ENCODE measurements around the gene BCLAF1. TPM values are rescaled to one million over a fixed set of nuclear protein-coding genes. Genes with fewer than 3 reads are reported as not detected.

Gene BCLAF1
- total and polyA plus RNA-seq, 2 experiments from 2014 or later: 133 to 151 TPM

- TF ChIP-seq, protein P1, sequence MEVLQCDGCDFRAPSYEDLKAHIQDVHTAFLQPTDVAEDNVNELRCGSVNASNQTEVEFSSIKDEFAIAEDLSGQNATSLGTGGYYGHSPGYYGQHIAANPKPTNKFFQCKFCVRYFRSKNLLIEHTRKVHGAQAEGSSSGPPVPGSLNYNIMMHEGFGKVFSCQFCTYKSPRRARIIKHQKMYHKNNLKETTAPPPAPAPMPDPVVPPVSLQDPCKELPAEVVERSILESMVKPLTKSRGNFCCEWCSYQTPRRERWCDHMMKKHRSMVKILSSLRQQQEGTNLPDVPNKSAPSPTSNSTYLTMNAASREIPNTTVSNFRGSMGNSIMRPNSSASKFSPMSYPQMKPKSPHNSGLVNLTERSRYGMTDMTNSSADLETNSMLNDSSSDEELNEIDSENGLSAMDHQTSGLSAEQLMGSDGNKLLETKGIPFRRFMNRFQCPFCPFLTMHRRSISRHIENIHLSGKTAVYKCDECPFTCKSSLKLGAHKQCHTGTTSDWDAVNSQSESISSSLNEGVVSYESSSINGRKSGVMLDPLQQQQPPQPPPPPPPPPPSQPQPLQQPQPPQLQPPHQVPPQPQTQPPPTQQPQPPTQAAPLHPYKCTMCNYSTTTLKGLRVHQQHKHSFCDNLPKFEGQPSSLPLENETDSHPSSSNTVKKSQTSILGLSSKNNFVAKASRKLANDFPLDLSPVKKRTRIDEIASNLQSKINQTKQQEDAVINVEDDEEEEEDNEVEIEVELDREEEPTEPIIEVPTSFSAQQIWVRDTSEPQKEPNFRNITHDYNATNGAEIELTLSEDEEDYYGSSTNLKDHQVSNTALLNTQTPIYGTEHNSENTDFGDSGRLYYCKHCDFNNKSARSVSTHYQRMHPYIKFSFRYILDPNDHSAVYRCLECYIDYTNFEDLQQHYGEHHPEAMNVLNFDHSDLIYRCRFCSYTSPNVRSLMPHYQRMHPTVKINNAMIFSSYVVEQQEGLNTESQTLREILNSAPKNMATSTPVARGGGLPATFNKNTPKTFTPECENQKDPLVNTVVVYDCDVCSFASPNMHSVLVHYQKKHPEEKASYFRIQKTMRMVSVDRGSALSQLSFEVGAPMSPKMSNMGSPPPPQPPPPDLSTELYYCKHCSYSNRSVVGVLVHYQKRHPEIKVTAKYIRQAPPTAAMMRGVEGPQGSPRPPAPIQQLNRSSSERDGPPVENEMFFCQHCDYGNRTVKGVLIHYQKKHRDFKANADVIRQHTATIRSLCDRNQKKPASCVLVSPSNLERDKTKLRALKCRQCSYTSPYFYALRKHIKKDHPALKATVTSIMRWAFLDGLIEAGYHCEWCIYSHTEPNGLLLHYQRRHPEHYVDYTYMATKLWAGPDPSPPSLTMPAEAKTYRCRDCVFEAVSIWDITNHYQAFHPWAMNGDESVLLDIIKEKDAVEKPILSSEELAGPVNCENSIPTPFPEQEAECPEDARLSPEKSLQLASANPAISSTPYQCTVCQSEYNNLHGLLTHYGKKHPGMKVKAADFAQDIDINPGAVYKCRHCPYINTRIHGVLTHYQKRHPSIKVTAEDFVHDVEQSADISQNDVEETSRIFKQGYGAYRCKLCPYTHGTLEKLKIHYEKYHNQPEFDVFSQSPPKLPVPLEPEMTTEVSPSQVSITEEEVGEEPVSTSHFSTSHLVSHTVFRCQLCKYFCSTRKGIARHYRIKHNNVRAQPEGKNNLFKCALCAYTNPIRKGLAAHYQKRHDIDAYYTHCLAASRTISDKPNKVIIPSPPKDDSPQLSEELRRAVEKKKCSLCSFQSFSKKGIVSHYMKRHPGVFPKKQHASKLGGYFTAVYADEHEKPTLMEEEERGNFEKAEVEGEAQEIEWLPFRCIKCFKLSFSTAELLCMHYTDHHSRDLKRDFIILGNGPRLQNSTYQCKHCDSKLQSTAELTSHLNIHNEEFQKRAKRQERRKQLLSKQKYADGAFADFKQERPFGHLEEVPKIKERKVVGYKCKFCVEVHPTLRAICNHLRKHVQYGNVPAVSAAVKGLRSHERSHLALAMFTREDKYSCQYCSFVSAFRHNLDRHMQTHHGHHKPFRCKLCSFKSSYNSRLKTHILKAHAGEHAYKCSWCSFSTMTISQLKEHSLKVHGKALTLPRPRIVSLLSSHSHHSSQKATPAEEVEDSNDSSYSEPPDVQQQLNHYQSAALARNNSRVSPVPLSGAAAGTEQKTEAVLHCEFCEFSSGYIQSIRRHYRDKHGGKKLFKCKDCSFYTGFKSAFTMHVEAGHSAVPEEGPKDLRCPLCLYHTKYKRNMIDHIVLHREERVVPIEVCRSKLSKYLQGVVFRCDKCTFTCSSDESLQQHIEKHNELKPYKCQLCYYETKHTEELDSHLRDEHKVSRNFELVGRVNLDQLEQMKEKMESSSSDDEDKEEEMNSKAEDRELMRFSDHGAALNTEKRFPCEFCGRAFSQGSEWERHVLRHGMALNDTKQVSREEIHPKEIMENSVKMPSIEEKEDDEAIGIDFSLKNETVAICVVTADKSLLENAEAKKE (CRISPR knock-in tag; IDR thresholded peaks at IDR 0.05): no peak
Measured at GRCh38 chr6:136244061-136244616, 45.5 kb downstream of the BCLAF1 start (continued).

DNA sequence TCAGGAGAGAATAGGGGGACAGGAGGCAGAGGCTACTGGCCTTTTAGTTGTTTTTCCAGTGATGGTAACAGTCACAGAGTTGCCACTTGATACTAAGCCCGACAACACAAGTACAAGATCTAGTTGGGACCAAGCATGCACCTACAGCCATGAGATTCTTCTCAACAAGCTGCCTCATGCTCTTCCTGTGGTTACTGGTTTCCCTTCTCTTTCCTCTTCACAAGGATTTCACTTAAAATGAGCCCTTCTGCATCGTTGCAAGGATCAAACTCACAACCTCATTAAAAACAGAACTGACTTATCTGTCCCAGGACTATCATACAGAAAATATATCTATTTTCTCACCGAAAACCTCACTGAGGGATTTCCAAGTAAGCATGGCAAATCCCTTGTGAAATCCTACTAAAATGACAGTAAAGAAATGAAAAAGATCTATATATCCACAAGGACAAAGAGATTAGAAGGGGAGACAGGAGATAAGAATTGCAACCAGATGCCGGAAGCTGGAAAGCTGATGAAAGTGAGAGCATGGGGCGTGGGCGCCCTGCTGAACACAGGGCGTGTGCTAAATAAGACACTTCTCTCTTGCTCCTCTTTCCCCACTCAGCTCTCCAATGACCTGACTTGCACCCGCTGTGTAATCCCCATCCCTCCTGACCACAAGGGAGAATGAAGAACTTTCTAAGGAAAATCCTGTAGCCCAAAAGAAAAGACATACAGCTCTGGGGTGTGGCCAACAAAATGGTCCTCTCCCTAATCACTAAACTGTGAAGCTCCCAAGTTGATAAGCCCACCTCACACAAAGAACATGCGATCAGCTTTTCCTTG is 53.0 kb downstream of the BCLAF1 start:
- no peak overlapping the region for H3K4me3 Mint-ChIP-seq
- no peak for ATAC-seq
- H3K9me3 Mint-ChIP-seq: no peaks in the 10 kb centered on the region
- H3K4me3 ChIP-seq: no peak overlapping the region
- H2AFZ ChIP-seq: no peak overlapping the region
- H3K4me2 ChIP-seq: no peak overlapping the region
- no peak overlapping the region for H3K27ac ChIP-seq (ENCODE audit: low read depth)
- H3K9me2 ChIP-seq (ENCODE audit: insufficient read depth): no peaks in the 10 kb centered on the region
- no peaks in the 10 kb centered on the region for H3K4me1 ChIP-seq (ENCODE audit: insufficient read depth)
- DNase-seq (ENCODE audit: low spot score): no peak
- H3K27me3 Mint-ChIP-seq (ENCODE audit: insufficient read depth, low read depth, poor library complexity): peaks cover 2% of the 10 kb centered on the region
- peaks cover 23% of the 10 kb centered on the region; the same call in 2 of the 3 replicates for H3K36me3 Mint-ChIP-seq (ENCODE audit: low read depth)
- no peaks in the 10 kb centered on the region for H3K27me3 ChIP-seq (ENCODE audit: insufficient read depth)
- H3F3A ChIP-seq (replicated peaks; ENCODE audit: low read depth): no peaks in the 10 kb centered on the region
- H3K27ac Mint-ChIP-seq: no peak overlapping the region
- no peaks in the 10 kb centered on the region for H3K79me2 ChIP-seq (replicated peaks; ENCODE audit: insufficient read depth)
- peaks cover 19% of the 10 kb centered on the region for H3K36me3 ChIP-seq (ENCODE audit: insufficient read depth)
- no peaks in the 10 kb centered on the region for H3K4me1 Mint-ChIP-seq
- no peaks in the 10 kb centered on the region; the same call in 1 of the 2 replicates for H4K20me1 ChIP-seq (replicated peaks; ENCODE audit: insufficient read depth)
- TF ChIP-seq EZH2phosphoT487 (IDR thresholded peaks at IDR 0.05; ENCODE audit: unreplicated experiment) (no peak), CTCF (conservative IDR thresholded peaks at IDR 0.05; ENCODE audit: low read depth in 2 of 2) (no peak), CREB1 (CRISPR knock-in tag; IDR thresholded peaks at IDR 0.05; ENCODE audit: low read depth) (no peak), ZNF114 (CRISPR knock-in tag; IDR thresholded peaks at IDR 0.05) (no peak), STAT1 (IDR thresholded peaks at IDR 0.05; ENCODE audit: unreplicated experiment) (no peak), NANOG (IDR thresholded peaks at IDR 0.05; ENCODE audit: borderline replicate concordance) (no peak)

Data from GM23338 (cell line).